ENCODE results near the gene CNOT4. TPM values are rescaled to one million over a fixed set of nuclear protein-coding genes. Genes with fewer than 3 reads are reported as not detected.

The CNOT4 gene
- total and polyA plus RNA-seq, 2 donors (not counting 1 experiment from before 2014, with no cell fraction given), result 14.9 to 15.9 TPM

- H2AFZ ChIP-seq (ENCODE audit: low read length), result no peak overlapping the region
- no peaks in the 10 kb centered on the region for H3K79me2 ChIP-seq (ENCODE audit: control insufficient read depth, insufficient read depth, low read length)
- H3K36me3 ChIP-seq (ENCODE audit: control insufficient read depth, insufficient read depth, low read length), result peaks cover 4% of the 10 kb centered on the region
- no peak overlapping the region for H3K27ac ChIP-seq (ENCODE audit: insufficient read depth, low read length)
- H3K4me2 ChIP-seq (ENCODE audit: extremely low read depth, insufficient read depth, low read length), result no peak overlapping the region
- H3K27me3 ChIP-seq (ENCODE audit: control insufficient read depth, insufficient read depth, low read length), result no peaks in the 10 kb centered on the region
- no peak overlapping the region for H3K9ac ChIP-seq (ENCODE audit: insufficient read depth, low read length)
- no peaks in the 10 kb centered on the region for H3K9me3 ChIP-seq (ENCODE audit: control insufficient read depth, insufficient read depth, low read depth, low read length)
- TF ChIP-seq EZH2 (IDR thresholded peaks at IDR 0.05; ENCODE audit: low read length, missing control alignments) (no peak), CTCF (conservative IDR thresholded peaks at IDR 0.05 in 1 of 2, IDR thresholded peaks at IDR 0.05 in 1 of 2; ENCODE audit: low read depth in 1 of 2, low read length in 2 of 2) (no peak)
- no peak overlapping the region for H3K4me3 ChIP-seq (replicated peaks in 1 of 4; ENCODE audit: control extremely low read depth in 1 of 4, insufficient read depth in 1 of 4, low read depth in 3 of 4, low read length in 4 of 4)
- no peaks in the 10 kb centered on the region for H4K20me1 ChIP-seq (ENCODE audit: control insufficient read depth, extremely low read depth, insufficient read depth, low read length)
- no peak for DNase-seq (ENCODE audit: low read depth in 2 of 2)
- H3K4me1 ChIP-seq (ENCODE audit: control insufficient read depth, extremely low read depth, insufficient read depth, low read length), result no peaks in the 10 kb centered on the region
Observed at GRCh38 chr7:135361788-135362187, 148.1 kb downstream of the CNOT4 start.

- no peak overlapping the region for H2AFZ ChIP-seq (ENCODE audit: low read length)
- H3K27me3 ChIP-seq (ENCODE audit: control insufficient read depth, insufficient read depth, low read length), result no peaks in the 10 kb centered on the region
- peak in 1 of 2 donors; percentile 24 for DNase-seq (ENCODE audit: low read depth in 2 of 2)
- peaks cover 4% of the 10 kb centered on the region for H3K36me3 ChIP-seq (ENCODE audit: control insufficient read depth, insufficient read depth, low read length)
- no peaks in the 10 kb centered on the region for H3K79me2 ChIP-seq (ENCODE audit: control insufficient read depth, insufficient read depth, low read length)
- no peaks in the 10 kb centered on the region for H3K4me1 ChIP-seq (ENCODE audit: control insufficient read depth, extremely low read depth, insufficient read depth, low read length)
- no peaks in the 10 kb centered on the region for H3K9me3 ChIP-seq (ENCODE audit: control insufficient read depth, insufficient read depth, low read depth, low read length)
- H4K20me1 ChIP-seq (ENCODE audit: control insufficient read depth, extremely low read depth, insufficient read depth, low read length), result no peaks in the 10 kb centered on the region
- no peak overlapping the region for H3K4me2 ChIP-seq (ENCODE audit: extremely low read depth, insufficient read depth, low read length)
- H3K4me3 ChIP-seq (replicated peaks in 1 of 4; ENCODE audit: control extremely low read depth in 1 of 4, insufficient read depth in 1 of 4, low read depth in 3 of 4, low read length in 4 of 4), result no peak overlapping the region
- no peak overlapping the region for H3K9ac ChIP-seq (ENCODE audit: insufficient read depth, low read length)
- TF ChIP-seq CTCF (conservative IDR thresholded peaks at IDR 0.05 in 1 of 2, IDR thresholded peaks at IDR 0.05 in 1 of 2; ENCODE audit: low read depth in 1 of 2, low read length in 2 of 2), result no peak
- TF ChIP-seq EZH2 (IDR thresholded peaks at IDR 0.05; ENCODE audit: low read length, missing control alignments), result no peak
- H3K27ac ChIP-seq (ENCODE audit: insufficient read depth, low read length), result no peak overlapping the region
Observed at GRCh38 chr7:135359615-135360014, 150.3 kb downstream of the CNOT4 start.

GRCh38 chr7:135355377-135356048, 154.4 kb downstream of the CNOT4 start:
- Histone ChIP-seq H3K9me3 (ENCODE audit: control insufficient read depth, insufficient read depth, low read depth, low read length) (no peaks in the 10 kb centered on the region), H3K27me3 (ENCODE audit: control insufficient read depth, insufficient read depth, low read length) (no peaks in the 10 kb centered on the region), H3K4me2 (ENCODE audit: extremely low read depth, insufficient read depth, low read length) (no peak overlapping the region), H3K4me1 (ENCODE audit: control insufficient read depth, extremely low read depth, insufficient read depth, low read length) (no peaks in the 10 kb centered on the region), H3K4me3 (replicated peaks in 1 of 4; ENCODE audit: control extremely low read depth in 1 of 4, insufficient read depth in 1 of 4, low read depth in 3 of 4, low read length in 4 of 4) (no peak overlapping the region), H3K36me3 (ENCODE audit: control insufficient read depth, insufficient read depth, low read length) (no peaks in the 10 kb centered on the region), H3K79me2 (ENCODE audit: control insufficient read depth, insufficient read depth, low read length) (no peaks in the 10 kb centered on the region), H3K9ac (ENCODE audit: insufficient read depth, low read length) (no peak overlapping the region), H3K27ac (ENCODE audit: insufficient read depth, low read length) (no peak overlapping the region), H2AFZ (ENCODE audit: low read length) (no peak overlapping the region), H4K20me1 (ENCODE audit: control insufficient read depth, extremely low read depth, insufficient read depth, low read length) (no peaks in the 10 kb centered on the region)
- DNase-seq (ENCODE audit: low read depth in 2 of 2), result no peak
- no peak for TF ChIP-seq EZH2 (IDR thresholded peaks at IDR 0.05; ENCODE audit: low read length, missing control alignments)
- TF ChIP-seq CTCF (conservative IDR thresholded peaks at IDR 0.05 in 1 of 2, IDR thresholded peaks at IDR 0.05 in 1 of 2; ENCODE audit: low read depth in 1 of 2, low read length in 2 of 2), result no peak

Data from fibroblast of lung (primary cell).